SU-DHL-6 (cell line): Measurements from ENCODE around the gene IL1RN.

Experiments used
- H2AFZ ChIP-seq: fragments of 200-600 bp; sonication (generic); 2 replicates; pipeline ENCODE4 v1.6.1; 2014; ENCODE audit warnings: low read depth, mild to moderate bottlenecking, moderate library complexity, mixed read lengths, antibody characterized with exemption, low read length; ENCODE audit not compliant: severe bottlenecking
- H3F3A ChIP-seq: fragments of 200-600 bp; shearing (Covaris generic); 2 replicates; pipeline ENCODE4 v1.6.0; 2016; ENCODE audit warnings: antibody characterized with exemption, mild to moderate bottlenecking; ENCODE audit not compliant: insufficient read depth
- H3K27ac ChIP-seq: fragments of 200-600 bp; sonication (generic); 2 replicates; pipeline ENCODE4 v1.5.1; 2016; ENCODE audit warnings: low read depth, mild to moderate bottlenecking, low read length, moderate library complexity, mixed read lengths
- H3K27me3 ChIP-seq: fragments of 200-600 bp; sonication (generic), shearing (Covaris generic); 2 replicates; pipeline ENCODE4 v1.6.0; 2014; ENCODE audit warnings: mild to moderate bottlenecking, low read length
- H3K36me3 ChIP-seq: fragments of 200-600 bp; sonication (generic); 2 replicates; pipeline ENCODE4 v1.6.1; 2014; ENCODE audit warnings: mild to moderate bottlenecking, low read length, mixed read lengths
- H3K4me2 ChIP-seq: fragments of 300-600, 200-600 bp; shearing (Covaris generic), sonication (generic); 2 replicates; pipeline ENCODE4 v1.6.0; 2014; ENCODE audit warnings: low read length, low read depth, mild to moderate bottlenecking; ENCODE audit not compliant: poor library complexity, severe bottlenecking
- H3K4me3 ChIP-seq: fragments of 200-600 bp; sonication (generic); 2 replicates; pipeline ENCODE4 v1.5.1; 2014; ENCODE audit warnings: antibody characterized with exemption, low read length, mild to moderate bottlenecking, mixed read lengths; ENCODE audit not compliant: insufficient read depth, poor library complexity, severe bottlenecking
- H3K79me2 ChIP-seq: fragments of 200-600 bp; sonication (generic); 2 replicates; pipeline ENCODE4 v1.6.1; 2014; ENCODE audit warnings: mild to moderate bottlenecking, low read length, moderate library complexity; ENCODE audit not compliant: insufficient read depth
- H3K9ac ChIP-seq: fragments of 200-600 bp; sonication (generic); 2 replicates; pipeline ENCODE4 v1.7.0; 2014; ENCODE audit warnings: mild to moderate bottlenecking, low read length
- H3K9me2 ChIP-seq: fragments of 200-600 bp; sonication (generic); replicated peaks from 2 replicates; pipeline ENCODE4 v1.6.1; 2014; ENCODE audit warnings: low read length; ENCODE audit not compliant: insufficient read depth
- H3K9me3 ChIP-seq: fragments of 200-600 bp; sonication (generic); 2 replicates; pipeline ENCODE4 v1.6.1; 2014; ENCODE audit warnings: low read length, mixed read lengths; ENCODE audit not compliant: insufficient read depth
- H4K20me1 ChIP-seq: fragments of 200-600 bp; sonication (generic); 2 replicates; pipeline ENCODE4 v1.6.1; 2014; ENCODE audit warnings: low read depth, mild to moderate bottlenecking, antibody characterized with exemption, low read length, moderate library complexity, mixed read lengths
- CTCF ChIP-seq: fragments of 200-600 bp; sonication (generic); IDR thresholded peaks from one replicate; pipeline ENCODE4 v1.5.1; 2017; ENCODE audit warnings: antibody characterized with exemption, mild to moderate bottlenecking, low read length, moderate library complexity; ENCODE audit not compliant: insufficient read depth, poor library complexity, severe bottlenecking
- EZH2phosphoT487 ChIP-seq: fragments of 200-600 bp; sonication (generic), shearing (Covaris generic); conservative IDR thresholded peaks from 2 replicates; pipeline ENCODE4 v1.6.1; 2018; ENCODE audit warnings: mild to moderate bottlenecking, antibody characterized with exemption, low read length, moderate library complexity, mixed read lengths

The IL1RN gene

GRCh38 chr2:113098532-113098931 lies 28.9 kb upstream of the IL1RN start:
- Histone ChIP-seq H3K4me3 (no peak overlapping the region), H2AFZ (no peak overlapping the region), H3K9me3 (no peaks in the 10 kb centered on the region), H3K9ac (no peak overlapping the region), H3K27me3 (no peaks in the 10 kb centered on the region), H3F3A (no peaks in the 10 kb centered on the region), H3K9me2 (no peaks in the 10 kb centered on the region), H3K79me2 (no peaks in the 10 kb centered on the region), H3K36me3 (no peaks in the 10 kb centered on the region), H3K27ac (no peak overlapping the region), H4K20me1 (no peaks in the 10 kb centered on the region), H3K4me2 (no peak overlapping the region)
- TF ChIP-seq CTCF (no peak), EZH2phosphoT487 (no peak)

DNA sequence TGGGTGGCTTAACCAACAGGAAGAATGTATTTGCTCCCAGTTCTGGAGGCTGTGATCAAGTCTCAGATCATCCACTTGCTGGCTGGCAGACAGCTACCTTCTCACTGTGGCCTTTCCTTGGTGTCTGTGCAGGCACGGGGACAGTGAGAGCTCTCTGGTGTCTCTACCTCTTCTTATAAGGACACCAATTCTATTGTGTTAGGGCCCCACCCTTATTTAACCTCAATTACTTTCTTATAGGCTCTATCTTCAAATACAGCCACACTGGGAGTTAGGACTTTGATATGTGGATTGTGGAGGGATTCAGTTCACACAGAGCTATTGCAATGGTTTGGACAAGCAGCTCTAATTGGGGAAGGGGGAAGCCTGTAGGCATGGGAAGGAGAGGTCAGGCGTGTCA lies 25.3 kb upstream of the IL1RN start:
- H3K4me3 ChIP-seq, result no peak overlapping the region
- H3K79me2 ChIP-seq, result no peaks in the 10 kb centered on the region
- no peak overlapping the region for H2AFZ ChIP-seq
- H3F3A ChIP-seq, result no peaks in the 10 kb centered on the region
- H3K36me3 ChIP-seq, result no peaks in the 10 kb centered on the region
- H4K20me1 ChIP-seq, result no peaks in the 10 kb centered on the region
- no peak overlapping the region for H3K4me2 ChIP-seq
- no peaks in the 10 kb centered on the region for H3K27me3 ChIP-seq
- no peaks in the 10 kb centered on the region for H3K9me3 ChIP-seq
- TF ChIP-seq EZH2phosphoT487, result no peak
- TF ChIP-seq CTCF, result no peak
- H3K9me2 ChIP-seq, result no peaks in the 10 kb centered on the region
- no peak overlapping the region for H3K9ac ChIP-seq
- no peak overlapping the region for H3K27ac ChIP-seq

GRCh38 chr2:113103277-113103676 lies 24.1 kb upstream of the IL1RN start:
- H3K27me3 ChIP-seq, result no peaks in the 10 kb centered on the region
- H3K9me3 ChIP-seq, result no peaks in the 10 kb centered on the region
- no peak overlapping the region for H3K4me3 ChIP-seq
- no peak for TF ChIP-seq CTCF
- no peak for TF ChIP-seq EZH2phosphoT487
- H3K9me2 ChIP-seq, result no peaks in the 10 kb centered on the region
- no peak overlapping the region for H2AFZ ChIP-seq
- no peaks in the 10 kb centered on the region for H3F3A ChIP-seq
- no peak overlapping the region for H3K9ac ChIP-seq
- H3K4me2 ChIP-seq, result no peak overlapping the region
- no peak overlapping the region for H3K27ac ChIP-seq
- no peaks in the 10 kb centered on the region for H4K20me1 ChIP-seq
- H3K79me2 ChIP-seq, result no peaks in the 10 kb centered on the region
- no peaks in the 10 kb centered on the region for H3K36me3 ChIP-seq
